IPS-20b (cell line): Measurements from ENCODE around the gene TREM2.
"Not testable (repeated sequence)": the region's sequence is repeated elsewhere in the genome, so short reads cannot be mapped to it uniquely, and the experiment has no call there.

Experiments
- H3K27ac ChIP-seq: one replicate; pipeline ENCODE4 v1.5.1; 2013; ENCODE audit warnings: low read length
- H3K27me3 ChIP-seq: 2 replicates; pipeline ENCODE4 v1.6.1; 2013; ENCODE audit warnings: mild to moderate bottlenecking, low read length, inconsistent platforms; ENCODE audit not compliant: insufficient read depth
- H3K36me3 ChIP-seq: 2 replicates; pipeline ENCODE4 v1.6.1; 2013; ENCODE audit warnings: low read depth, mild to moderate bottlenecking, inconsistent platforms, low read length, moderate library complexity; ENCODE audit not compliant: insufficient read depth
- H3K4me1 ChIP-seq: 2 replicates; pipeline ENCODE4 v1.6.1; 2013; ENCODE audit warnings: mild to moderate bottlenecking, control low read depth, inconsistent platforms, low read length, moderate library complexity; ENCODE audit not compliant: insufficient read depth
- H3K4me3 ChIP-seq: 2 replicates; pipeline ENCODE4 v1.5.1; 2013; ENCODE audit warnings: mild to moderate bottlenecking, low read length, inconsistent platforms
- H3K9ac ChIP-seq: 2 replicates; pipeline ENCODE4 v1.6.1; 2013; ENCODE audit warnings: low read depth, mild to moderate bottlenecking, inconsistent platforms, low read length, moderate library complexity
- H3K9me3 ChIP-seq: 2 replicates; pipeline ENCODE4 v1.6.1; 2013; ENCODE audit warnings: mild to moderate bottlenecking, low read depth, low read length, inconsistent platforms; ENCODE audit not compliant: insufficient read depth

TREM2 gene

DNA sequence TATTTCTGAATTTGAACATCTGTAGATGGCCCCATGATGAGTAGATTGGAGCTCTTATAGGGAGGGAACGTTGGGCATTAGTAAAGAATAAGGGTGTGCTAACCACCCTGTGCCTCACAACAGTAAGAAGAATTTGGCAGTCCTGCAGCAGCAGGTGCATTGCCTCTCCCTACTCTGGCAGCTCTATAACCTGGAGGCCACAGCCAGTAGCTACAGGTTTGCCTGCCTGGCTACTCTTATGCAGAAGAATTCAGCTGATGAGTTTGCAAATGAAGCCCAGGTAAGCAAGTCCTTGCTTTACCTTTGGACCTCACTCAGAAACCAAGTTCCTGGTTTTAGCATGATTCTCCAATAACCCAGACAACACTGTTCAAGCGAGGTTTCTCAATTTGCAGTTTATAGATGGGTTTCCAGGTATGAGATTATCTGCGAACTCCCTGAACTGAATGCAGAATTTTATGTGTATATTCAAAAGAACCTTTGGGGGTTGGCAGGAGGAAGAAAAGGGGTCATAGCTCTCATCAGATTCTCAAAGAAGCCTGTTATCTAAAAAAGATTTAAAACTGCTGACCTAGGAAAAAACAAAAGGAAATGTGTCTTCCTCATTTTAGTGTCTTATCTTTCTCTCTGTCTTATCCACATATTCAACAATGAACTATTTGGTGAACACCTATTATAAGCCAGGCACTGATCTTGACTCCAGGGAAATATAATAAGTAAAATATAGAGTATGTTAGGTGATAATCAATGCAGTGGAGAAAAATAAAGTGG is 27.7 kb downstream of the TREM2 start:
- Histone ChIP-seq H3K4me1 (no peaks in the 10 kb centered on the region), H3K36me3 (no peaks in the 10 kb centered on the region), H3K9ac (no peak overlapping the region), H3K27ac (no peak overlapping the region), H3K27me3 (no peaks in the 10 kb centered on the region), H3K9me3 (no peaks in the 10 kb centered on the region), H3K4me3 (no peak overlapping the region)

DNA sequence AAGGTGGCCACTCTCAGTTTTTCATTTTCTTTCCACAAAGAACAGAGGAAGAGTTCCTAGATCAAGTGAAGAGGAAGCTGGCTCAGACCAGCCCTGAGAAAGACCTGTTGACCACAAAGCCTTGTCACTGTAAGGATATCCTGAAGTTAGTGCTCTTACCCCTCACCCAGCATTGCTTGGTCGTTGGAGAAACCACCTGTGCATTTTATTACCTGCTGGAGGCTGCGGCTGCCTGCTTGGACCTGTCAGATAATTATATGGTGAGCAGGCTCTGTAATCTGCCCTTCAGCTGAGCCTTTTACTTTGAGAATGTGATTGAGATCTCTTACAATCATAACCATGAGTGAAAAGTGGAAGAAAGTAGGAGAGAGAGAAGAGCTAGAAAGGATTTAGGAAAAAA is 30.7 kb downstream of the TREM2 start:
- Histone ChIP-seq H3K4me3 (no peak overlapping the region), H3K27ac (no peak overlapping the region), H3K36me3 (no peaks in the 10 kb centered on the region), H3K4me1 (no peaks in the 10 kb centered on the region), H3K9ac (no peak overlapping the region), H3K9me3 (no peaks in the 10 kb centered on the region), H3K27me3 (no peaks in the 10 kb centered on the region)

- H3K9me3 ChIP-seq = no peaks in the 10 kb centered on the region
- no peaks in the 10 kb centered on the region; the same call in 1 of the 2 replicates for H3K36me3 ChIP-seq
- H3K4me1 ChIP-seq = no peaks in the 10 kb centered on the region
- no peak overlapping the region for H3K9ac ChIP-seq
- H3K27me3 ChIP-seq = no peaks in the 10 kb centered on the region
- no peak overlapping the region for H3K27ac ChIP-seq
- no peak overlapping the region for H3K4me3 ChIP-seq
Measured at GRCh38 chr6:41125282-41125681, 37.6 kb downstream of the TREM2 start.

DNA sequence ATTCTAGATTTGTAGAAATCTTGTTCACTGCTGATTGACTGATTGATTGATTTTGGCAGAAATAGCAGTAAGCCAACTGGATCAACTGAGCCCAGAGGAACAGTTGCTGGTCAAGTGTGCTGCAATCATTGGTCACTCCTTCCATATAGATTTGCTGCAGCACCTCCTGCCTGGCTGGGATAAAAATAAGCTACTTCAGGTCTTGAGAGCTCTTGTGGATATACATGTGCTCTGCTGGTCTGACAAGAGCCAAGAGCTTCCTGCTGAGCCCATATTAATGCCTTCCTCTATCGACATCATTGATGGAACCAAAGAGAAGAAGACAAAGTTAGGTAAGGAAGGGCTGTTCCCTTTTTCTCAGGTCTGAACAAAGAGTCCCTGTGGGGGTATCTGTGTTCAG is 40.0 kb downstream of the TREM2 start:
- Histone ChIP-seq H3K27me3 (no peaks in the 10 kb centered on the region), H3K4me1 (no peaks in the 10 kb centered on the region), H3K9ac (no peak overlapping the region), H3K27ac (no peak overlapping the region), H3K4me3 (no peak overlapping the region), H3K36me3 (no peaks in the 10 kb centered on the region; the same call in 1 of the 2 replicates), H3K9me3 (no peaks in the 10 kb centered on the region)

DNA sequence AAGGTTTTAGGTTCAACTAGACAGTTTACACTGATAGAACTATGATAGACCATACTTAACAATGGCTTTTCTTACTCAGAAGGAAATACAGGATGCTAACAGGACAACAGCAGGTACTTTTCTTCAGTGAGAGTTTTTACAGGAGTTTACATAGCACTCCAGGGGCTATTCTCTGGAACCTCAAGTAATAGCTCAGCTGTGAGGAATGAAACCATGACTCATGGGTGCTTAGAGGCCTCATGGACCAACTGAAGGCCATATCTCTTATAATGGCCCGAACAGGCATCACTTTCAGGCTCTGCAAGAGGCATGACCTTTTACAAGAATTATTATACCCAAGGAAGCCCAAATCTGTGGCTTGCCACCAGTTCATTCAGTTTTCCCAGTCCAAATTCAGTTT is 40.5 kb downstream of the TREM2 start:
- Histone ChIP-seq H3K27ac (no peak overlapping the region), H3K4me1 (no peaks in the 10 kb centered on the region), H3K9me3 (no peaks in the 10 kb centered on the region), H3K27me3 (no peaks in the 10 kb centered on the region), H3K9ac (no peak overlapping the region), H3K4me3 (no peak overlapping the region), H3K36me3 (no peaks in the 10 kb centered on the region; the same call in 1 of the 2 replicates)

- Histone ChIP-seq H3K9ac (no peak overlapping the region), H3K27ac (no peak overlapping the region), H3K9me3 (no peaks in the 10 kb centered on the region), H3K4me1 (no peaks in the 10 kb centered on the region), H3K4me3 (no peak overlapping the region), H3K36me3 (no peaks in the 10 kb centered on the region; the same call in 1 of the 2 replicates), H3K27me3 (no peaks in the 10 kb centered on the region)
Measured at GRCh38 chr6:41120058-41120457, 42.9 kb downstream of the TREM2 start.

- H3K9ac ChIP-seq = no peak overlapping the region
- no peak overlapping the region for H3K27ac ChIP-seq
- H3K36me3 ChIP-seq = no peaks in the 10 kb centered on the region; the same call in 1 of the 2 replicates
- H3K4me3 ChIP-seq = no peak overlapping the region
- no peaks in the 10 kb centered on the region for H3K9me3 ChIP-seq
- no peaks in the 10 kb centered on the region for H3K27me3 ChIP-seq
- no peaks in the 10 kb centered on the region for H3K4me1 ChIP-seq
Measured at GRCh38 chr6:41119508-41119907, 43.4 kb downstream of the TREM2 start.

DNA sequence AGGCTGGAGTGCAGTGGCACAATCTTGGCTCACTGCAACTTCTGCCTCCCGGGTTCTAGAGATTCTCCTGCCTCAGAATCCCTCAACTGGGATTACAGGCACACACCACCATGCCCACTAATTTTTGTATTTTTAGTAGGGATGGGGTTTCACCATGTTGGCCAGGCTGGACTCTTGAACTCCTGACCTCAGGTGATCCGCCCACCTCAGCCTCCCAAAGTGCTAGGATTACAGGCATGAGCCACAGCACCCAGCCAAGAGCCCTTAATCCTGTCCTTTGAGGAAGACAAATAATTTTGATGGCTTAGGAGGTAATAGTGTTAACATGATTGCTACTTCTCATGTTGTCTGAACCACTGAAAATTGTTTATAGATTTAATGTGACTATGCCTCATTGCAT is 47.9 kb downstream of the TREM2 start:
- not testable (repeated sequence) for H3K9ac ChIP-seq, H3K27ac ChIP-seq, H3K36me3 ChIP-seq, H3K9me3 ChIP-seq, H3K27me3 ChIP-seq, H3K4me1 ChIP-seq, H3K4me3 ChIP-seq

DNA sequence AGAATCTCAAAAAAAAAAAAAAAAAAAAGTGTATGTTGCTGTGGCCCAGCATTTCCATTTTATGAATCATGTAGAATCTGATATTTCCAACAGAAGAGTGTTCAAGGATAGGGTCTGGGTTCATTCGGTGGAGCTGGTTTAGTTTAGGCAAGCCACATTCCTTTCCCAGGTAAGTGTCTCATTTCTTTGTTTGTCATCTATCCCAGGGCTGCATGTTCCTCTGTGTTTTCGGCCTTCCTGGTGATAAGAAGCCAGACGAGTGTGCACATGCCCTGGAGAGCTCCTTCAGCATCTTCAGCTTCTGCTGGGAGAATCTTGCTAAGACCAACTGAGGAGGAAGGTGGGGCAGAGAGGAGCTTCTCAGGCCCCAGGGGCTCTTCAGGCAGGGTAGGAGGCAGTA is 51.9 kb downstream of the TREM2 start:
- no peaks in the 10 kb centered on the region for H3K4me1 ChIP-seq
- no peak overlapping the region for H3K9ac ChIP-seq
- no peaks in the 10 kb centered on the region for H3K27me3 ChIP-seq
- no peak overlapping the region for H3K27ac ChIP-seq
- H3K36me3 ChIP-seq = no peaks in the 10 kb centered on the region
- H3K9me3 ChIP-seq = no peaks in the 10 kb centered on the region
- no peak overlapping the region for H3K4me3 ChIP-seq
